ENCODE data around the gene MDFIC2.

DNA sequence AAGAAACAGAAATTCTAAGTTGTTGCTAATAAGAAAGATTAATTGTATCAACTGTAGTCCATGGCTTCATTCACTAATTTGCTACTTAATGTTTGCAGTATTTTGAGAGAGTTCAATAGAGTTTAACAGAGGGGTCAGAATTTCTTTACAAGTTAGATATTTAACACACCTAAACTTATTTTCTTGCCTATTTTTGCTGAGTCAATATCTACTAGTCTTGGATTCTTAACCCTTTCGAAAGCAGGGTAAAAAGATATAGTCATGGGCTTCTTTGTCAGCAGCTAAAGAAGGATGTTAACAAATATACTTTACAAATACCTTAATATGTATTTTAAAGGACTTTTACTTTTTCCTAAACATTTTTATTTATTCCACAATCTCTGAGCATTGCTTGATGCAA is 155.6 kb downstream of the MDFIC2 start:
- no peak for TF ChIP-seq CTCF (IDR thresholded peaks at IDR 0.05)
- TF ChIP-seq POLR2AphosphoS5 (IDR thresholded peaks at IDR 0.05), result no peak
- no peak for TF ChIP-seq POLR2A (IDR thresholded peaks at IDR 0.05)

Data from upper lobe of left lung (tissue), 4 donors.